Mesenchymal stem cell (in vitro differentiated cells and primary cell): ENCODE results near the gene TCF7L1. TPM values are rescaled to one million over a fixed set of nuclear protein-coding genes. Genes with fewer than 3 reads are reported as not detected.

Source experiments
- DNase-seq: peaks from one replicate; pipeline ENCODE4 v3.0.0-alpha.2; 2013
- H2AFZ ChIP-seq: one replicate; pipeline ENCODE4 v1.6.1; 2013; ENCODE audit warnings: low read depth, mild to moderate bottlenecking, control low read depth, inconsistent platforms, low read length, moderate library complexity
- H2AK5ac ChIP-seq: 2 replicates; pipeline ENCODE4 v1.6.1; 2013; ENCODE audit warnings: low read length, moderate library complexity, mild to moderate bottlenecking, inconsistent platforms; ENCODE audit not compliant: severe bottlenecking
- H2BK120ac ChIP-seq: one replicate; pipeline ENCODE4 v1.6.1; 2013; ENCODE audit warnings: low read depth, mild to moderate bottlenecking, inconsistent platforms, low read length, moderate library complexity
- H2BK12ac ChIP-seq, 2 experiments: one replicate each; pipeline ENCODE4 v1.6.1; 2013; ENCODE audit warnings: inconsistent platforms in 2 of 2, low read length in 2 of 2, mild to moderate bottlenecking in 2 of 2, moderate library complexity in 2 of 2, control low read depth in 1 of 2
- H2BK15ac ChIP-seq: one replicate; pipeline ENCODE4 v1.6.1; 2013; ENCODE audit warnings: mild to moderate bottlenecking, low read depth, inconsistent platforms; ENCODE audit not compliant: poor library complexity, severe bottlenecking
- H2BK5ac ChIP-seq: 2 replicates; pipeline ENCODE4 v1.6.1; 2013; ENCODE audit warnings: low read depth, mild to moderate bottlenecking, low read length, control low read depth, inconsistent platforms; ENCODE audit not compliant: poor library complexity, severe bottlenecking
- H3K14ac ChIP-seq, 2 experiments: one replicate each; pipeline ENCODE4 v1.6.1; 2013; ENCODE audit warnings: inconsistent platforms in 2 of 2, low read length in 2 of 2, control low read depth in 1 of 2, mild to moderate bottlenecking in 1 of 2, moderate library complexity in 1 of 2
- H3K18ac ChIP-seq, 2 experiments: one replicate each; pipeline ENCODE4 v1.6.1; 2013; ENCODE audit warnings: inconsistent platforms in 2 of 2, low read length in 2 of 2, control low read depth in 1 of 2, low read depth in 1 of 2, mild to moderate bottlenecking in 1 of 2
- H3K23ac ChIP-seq, 2 experiments: one replicate each; pipeline ENCODE4 v1.6.1; 2013; ENCODE audit warnings: inconsistent platforms in 2 of 2, low read length in 2 of 2, mild to moderate bottlenecking in 2 of 2, moderate library complexity in 2 of 2, control low read depth in 1 of 2
- H3K27ac ChIP-seq: 2 replicates; pipeline ENCODE4 v1.5.1; 2013; ENCODE audit warnings: mild to moderate bottlenecking, moderate library complexity, low read length, control low read depth, inconsistent platforms; ENCODE audit not compliant: poor library complexity, severe bottlenecking
- H3K27me3 ChIP-seq, 2 experiments: 2 replicates each; pipeline versions ENCODE4 v1.6.1 to v1.7.0; 2013; ENCODE audit warnings: low read length in 2 of 2, mild to moderate bottlenecking in 2 of 2, moderate library complexity in 2 of 2, control low read depth in 1 of 2, inconsistent platforms in 1 of 2; ENCODE audit not compliant: control insufficient read depth in 1 of 2, insufficient read depth in 1 of 2
- H3K36me3 ChIP-seq, 2 experiments: 2 replicates each; pipeline versions ENCODE4 v1.6.1 to v1.7.0; 2013; ENCODE audit warnings: low read length in 2 of 2, control low read depth in 1 of 2, inconsistent platforms in 1 of 2, low read depth in 1 of 2, mild to moderate bottlenecking in 1 of 2; ENCODE audit not compliant: insufficient read depth in 2 of 2, control insufficient read depth in 1 of 2
- H3K4ac ChIP-seq, 2 experiments: one replicate each; pipeline ENCODE4 v1.6.1; 2013; ENCODE audit warnings: inconsistent platforms in 2 of 2, low read length in 2 of 2, mild to moderate bottlenecking in 2 of 2, moderate library complexity in 2 of 2, control low read depth in 1 of 2, low read depth in 1 of 2
- H3K4me1 ChIP-seq: 2 replicates; pipeline ENCODE4 v1.6.1; 2013; ENCODE audit warnings: low read depth, low read length, control low read depth; ENCODE audit not compliant: control insufficient read depth, insufficient read depth
- H3K4me2 ChIP-seq: 2 replicates; pipeline ENCODE4 v1.6.1; 2013; ENCODE audit warnings: low read length, mild to moderate bottlenecking, inconsistent platforms; ENCODE audit not compliant: poor library complexity, severe bottlenecking
- H3K4me3 ChIP-seq, 2 experiments: 2 replicates each; pipeline versions ENCODE4 v1.5.1 to v1.7.0; 2013; ENCODE audit warnings: low read length in 2 of 2, mild to moderate bottlenecking in 2 of 2, control low read depth in 1 of 2, low read depth in 1 of 2; ENCODE audit not compliant: insufficient read depth in 1 of 2
- H3K79me1 ChIP-seq: replicated peaks from 2 replicates; pipeline ENCODE4 v1.6.1; 2013; ENCODE audit warnings: mild to moderate bottlenecking, control low read depth, low read length, inconsistent platforms; ENCODE audit not compliant: poor library complexity, severe bottlenecking
- H3K9ac ChIP-seq: 2 replicates; pipeline ENCODE4 v1.7.0; 2013; ENCODE audit warnings: mild to moderate bottlenecking, low read length, moderate library complexity
- H3K9me3 ChIP-seq: 2 replicates; pipeline ENCODE4 v1.7.0; 2013; ENCODE audit warnings: mild to moderate bottlenecking, low read length; ENCODE audit not compliant: control insufficient read depth
- H4K8ac ChIP-seq: one replicate; pipeline ENCODE4 v1.6.1; 2013; ENCODE audit warnings: inconsistent platforms, mild to moderate bottlenecking, low read length, moderate library complexity
- H4K91ac ChIP-seq: one replicate; pipeline ENCODE4 v1.6.1; 2013; ENCODE audit warnings: mild to moderate bottlenecking, low read length, inconsistent platforms
- WGBS: methylation state at CpG from one replicate; pipeline ENCODE4 v1.1.7; 2013; ENCODE audit warnings: mixed read lengths; 5-methylcytosine and 5-hydroxymethylcytosine counted together
- polyA plus RNA-seq, 2 experiments: library from polyadenylated mRNA; stranded (reverse); fragments of 200-250 nt; gene quantifications; one replicate each; pipeline ENCODE4 v1.2.3, GENCODE V29; 2013

TCF7L1 gene
- polyA plus RNA-seq (2013, experiment 1 of 2): 18.8 TPM
- 18.2 TPM for polyA plus RNA-seq (2013, experiment 2 of 2)

- Histone ChIP-seq H2BK12ac (peak within 1 kb of the TSS in 1 of 2 experiments; percentile 96), H3K23ac (peak within 1 kb of the TSS in 1 of 2 experiments; percentile 83), H3K36me3 (no peaks in the 10 kb centered on the region), H3K4me2 (peak within 1 kb of the TSS; percentile 97), H3K27ac (no peak within 1 kb of the TSS), H2BK120ac (peak within 1 kb of the TSS; percentile 21), H3K27me3 (peaks cover 0 to 7% of the 10 kb centered on the region in 2 experiments), H4K8ac (peak within 1 kb of the TSS; percentile 78), H3K14ac (peak within 1 kb of the TSS in 1 of 2 experiments; percentile 79), H2BK15ac (peak within 1 kb of the TSS; percentile 92), H3K9me3 (no peaks in the 10 kb centered on the region), H3K79me1 (peaks cover 10% of the 10 kb centered on the region), H3K4me3 (peak within 1 kb of the TSS; percentile 84 to 89), H4K91ac (peak within 1 kb of the TSS; percentile 72), H3K4ac (peak within 1 kb of the TSS; percentile 78 to 83), H3K4me1 (peaks cover 20% of the 10 kb centered on the region), H2BK5ac (no peak within 1 kb of the TSS), H3K9ac (peak within 1 kb of the TSS; percentile 85), H3K18ac (peak within 1 kb of the TSS; percentile 63 to 85), H2AFZ (peak within 1 kb of the TSS; percentile 98), H2AK5ac (no peak within 1 kb of the TSS)
- WGBS: 1% methylated on average over 26 of the region's 91 CpGs
- DNase-seq: peak; percentile 92
Measured at GRCh38 chr2:85132834-85133637, at the start of gene TCF7L1. TSS of gene TCF7L1 (plus strand) at chr2:85133392. CDS start at chr2:85133685, 293 bp downstream.

- H3K18ac ChIP-seq: no peak overlapping the region
- no peak overlapping the region for H3K27ac ChIP-seq
- H2BK12ac ChIP-seq: no peak overlapping the region
- no peaks in the 10 kb centered on the region for H3K36me3 ChIP-seq
- H3K23ac ChIP-seq: no peak overlapping the region
- H3K27me3 ChIP-seq: peaks cover 28 to 36% of the 10 kb centered on the region in 2 experiments
- H3K4me2 ChIP-seq: no peak overlapping the region
- H2BK120ac ChIP-seq: no peak overlapping the region
- H2BK5ac ChIP-seq: no peak overlapping the region
- peaks cover 13% of the 10 kb centered on the region for H3K9me3 ChIP-seq
- no peak overlapping the region for H4K8ac ChIP-seq
- DNase-seq: no peak
- no peak overlapping the region for H2AK5ac ChIP-seq
- no peaks in the 10 kb centered on the region for H3K4me1 ChIP-seq
- H3K4ac ChIP-seq: no peak overlapping the region
- H3K4me3 ChIP-seq: no peak overlapping the region
- H4K91ac ChIP-seq: no peak overlapping the region
- H2AFZ ChIP-seq: no peak overlapping the region
- H3K79me1 ChIP-seq: no peaks in the 10 kb centered on the region
- no peak overlapping the region for H2BK15ac ChIP-seq
- no peak overlapping the region for H3K14ac ChIP-seq
- 92% methylated on average over 2 of the region's 3 CpGs for WGBS
- H3K9ac ChIP-seq: no peak overlapping the region
Measured at GRCh38 chr2:85085563-85085962, 47.6 kb upstream of the TCF7L1 start.

- H3K4ac ChIP-seq: no peak overlapping the region
Measured at GRCh38 chr2:85087541-85087940, 45.7 kb upstream of the TCF7L1 start.

GRCh38 chr2:85088921-85089320, 44.3 kb upstream of the TCF7L1 start:
- H3K23ac ChIP-seq: no peak overlapping the region
- H2BK5ac ChIP-seq: no peak overlapping the region
- no peak overlapping the region for H3K4me2 ChIP-seq
- H4K91ac ChIP-seq: no peak overlapping the region
- H2AFZ ChIP-seq: no peak overlapping the region
- H2BK12ac ChIP-seq: no peak overlapping the region
- H3K9ac ChIP-seq: no peak overlapping the region
- peaks cover 7% of the 10 kb centered on the region for H3K9me3 ChIP-seq
- no peaks in the 10 kb centered on the region for H3K4me1 ChIP-seq
- H3K4me3 ChIP-seq: no peak overlapping the region
- H3K36me3 ChIP-seq: no peaks in the 10 kb centered on the region
- 22% methylated on average over 2 of the region's 2 CpGs for WGBS
- no peak overlapping the region for H3K18ac ChIP-seq
- no peak overlapping the region for H3K4ac ChIP-seq
- no peak overlapping the region for H2BK120ac ChIP-seq
- no peak overlapping the region for H3K14ac ChIP-seq
- no peak overlapping the region for H2BK15ac ChIP-seq
- no peak for DNase-seq
- H3K79me1 ChIP-seq: no peaks in the 10 kb centered on the region
- no peak overlapping the region for H4K8ac ChIP-seq
- peaks cover 32 to 34% of the 10 kb centered on the region in 2 experiments for H3K27me3 ChIP-seq
- no peak overlapping the region for H3K27ac ChIP-seq
- no peak overlapping the region for H2AK5ac ChIP-seq

More at GRCh38 chr2:85087541-85087940, 45.7 kb upstream of the TCF7L1 start:
- Histone ChIP-seq H2BK12ac (no peak overlapping the region), H3K27me3 (peaks cover 32 to 39% of the 10 kb centered on the region in 2 experiments), H2BK15ac (no peak overlapping the region), H4K8ac (no peak overlapping the region), H3K36me3 (no peaks in the 10 kb centered on the region), H3K14ac (no peak overlapping the region), H3K9ac (no peak overlapping the region), H3K79me1 (no peaks in the 10 kb centered on the region), H3K4me3 (no peak overlapping the region), H3K18ac (no peak overlapping the region), H3K27ac (no peak overlapping the region), H3K9me3 (peaks cover 8% of the 10 kb centered on the region), H3K4me2 (no peak overlapping the region), H3K23ac (no peak overlapping the region), H2BK120ac (no peak overlapping the region), H2BK5ac (no peak overlapping the region), H2AFZ (no peak overlapping the region), H3K4me1 (no peaks in the 10 kb centered on the region), H4K91ac (no peak overlapping the region), H2AK5ac (no peak overlapping the region)
- 82% methylated on average over 5 of the region's 5 CpGs for WGBS
- DNase-seq: no peak
